Endothelial cell of umbilical vein (primary cell): Measurements from ENCODE around the gene EIF3I. TPM values are rescaled to one million over a fixed set of nuclear protein-coding genes. Genes with fewer than 3 reads are reported as not detected.

Experiments
- BruUV-seq: library from RNA; stranded (reverse); fragments of 400-500 nt; replicated peaks from 2 replicates; lab custom pipeline; 2021; lab: Mats Ljungman, UMichigan
- CTCF ChIA-PET: fragments of 300-600, 350-600 bp; sonication (Branson Sonifier 250); formaldehyde crosslinking; loops from one replicate; lab custom pipeline; 2021; ENCODE audit warnings: antibody characterized with exemption, inconsistent platforms; lab: Charles Lee
- POLR2A ChIA-PET: fragments of 300-600, 350-600 bp; sonication (Branson Sonifier 250); formaldehyde crosslinking; loops from one replicate; lab custom pipeline; 2021; ENCODE audit warnings: antibody characterized with exemption, inconsistent platforms; lab: Charles Lee
- DNase-seq: peaks from one replicate; pipeline ENCODE4 v3.0.0-alpha.2; 2011; ENCODE audit warnings: low read depth, low spot score
- FAIRE-seq: peaks from 2 replicates; lab custom pipeline; 2011; peaks lifted over from hg19 to GRCh38; lab: Jason Lieb, UNC
- H2AFZ ChIP-seq: 2 replicates; pipeline ENCODE4 v1.6.0; 2012; ENCODE audit warnings: low read depth, low read length, control low read depth, inconsistent platforms
- H3K27ac ChIP-seq: 2 replicates; pipeline ENCODE4 v1.5.1; 2011; ENCODE audit warnings: low read depth, mild to moderate bottlenecking, control low read depth, low read length, moderate library complexity; ENCODE audit not compliant: insufficient read depth
- H3K27me3 ChIP-seq, 2 experiments: 2 replicates each; pipeline versions ENCODE4 v1.6.0 to v1.6.1; 2011; ENCODE audit warnings: low read length in 2 of 2, mixed read lengths in 1 of 2; ENCODE audit not compliant: control insufficient read depth in 2 of 2, insufficient read depth in 2 of 2
- H3K36me3 ChIP-seq, 2 experiments: 2 replicates in 1 of 2; 3 replicates in 1 of 2; pipeline ENCODE4 v1.5.1; 2011; ENCODE audit warnings: low read length in 2 of 2, mild to moderate bottlenecking in 1 of 2, moderate library complexity in 1 of 2; ENCODE audit not compliant: control insufficient read depth in 2 of 2, insufficient read depth in 2 of 2; ENCODE audit errors: extremely low read depth in 1 of 2
- H3K4me1 ChIP-seq: 3 replicates; pipeline ENCODE4 v1.5.1; 2011; ENCODE audit warnings: mild to moderate bottlenecking, low read length; ENCODE audit not compliant: control insufficient read depth, insufficient read depth; ENCODE audit errors: extremely low read depth
- H3K4me2 ChIP-seq: 2 replicates; pipeline ENCODE4 v1.6.1; 2011; ENCODE audit warnings: low read length, control low read depth, mixed read lengths; ENCODE audit not compliant: insufficient read depth
- H3K4me3 ChIP-seq, 3 experiments: fragments of 200-600 bp in 1 of 3; sonication (generic), shearing (Covaris generic) in 1 of 3; replicated peaks in 1 of 3; 2 replicates each; pipeline ENCODE4 v1.5.1; 2011 to 2016; ENCODE audit warnings: control low read depth in 3 of 3, low read length in 3 of 3, mild to moderate bottlenecking in 2 of 3, inconsistent platforms in 1 of 3, low read depth in 1 of 3, moderate library complexity in 1 of 3; ENCODE audit not compliant: insufficient read depth in 1 of 3
- H3K79me2 ChIP-seq: 2 replicates; pipeline ENCODE4 v1.6.0; 2012; ENCODE audit warnings: low read length, inconsistent platforms; ENCODE audit not compliant: control insufficient read depth, insufficient read depth
- H3K9ac ChIP-seq: replicated peaks from 2 replicates; pipeline ENCODE3; 2011; ENCODE audit warnings: low read length, control low read depth; ENCODE audit not compliant: insufficient read depth; ENCODE audit errors: extremely low read depth
- H3K9me1 ChIP-seq: replicated peaks from 3 replicates; pipeline ENCODE4 v1.6.0; 2011; ENCODE audit warnings: mild to moderate bottlenecking, low read length; ENCODE audit not compliant: control insufficient read depth, insufficient read depth; ENCODE audit errors: extremely low read depth
- H3K9me3 ChIP-seq: replicated peaks from 2 replicates; pipeline ENCODE4 v1.5.1; 2012; ENCODE audit warnings: low read length, inconsistent platforms; ENCODE audit not compliant: control insufficient read depth, insufficient read depth
- H4K20me1 ChIP-seq: replicated peaks from 2 replicates; pipeline ENCODE3; 2011; ENCODE audit warnings: mild to moderate bottlenecking, low read length; ENCODE audit not compliant: control insufficient read depth, insufficient read depth; ENCODE audit errors: extremely low read depth
- FOS ChIP-seq: IDR thresholded peaks from 2 replicates; pipeline ENCODE4 v1.6.1; 2011; ENCODE audit warnings: mild to moderate bottlenecking, low read length, moderate library complexity, borderline replicate concordance; ENCODE audit not compliant: insufficient read depth
- MAX ChIP-seq: IDR thresholded peaks from 2 replicates; pipeline ENCODE4 v1.6.1; 2011; ENCODE audit not compliant: insufficient read depth, insufficient read length
- dilution Hi-C: fragments of 300-500 bp; cut with MboI; formaldehyde crosslinking; loops from one replicate; pipeline ENCODE4 v1.15.0; 2019; ENCODE audit warnings: low sequenced_read_pairs; ENCODE audit not compliant: extremely low pct_ligation_motif_present
- intact Hi-C: fragments of 100-400 bp; cut with micrococcal nuclease; formaldehyde crosslinking; loops from one replicate; pipeline ENCODE4 v1.10.0; 2022
- polyA plus RNA-seq, 4 experiments: library from polyadenylated mRNA; depleted of rRNA in 3 of 4; stranded (reverse) in 3 of 4; unstranded in 1 of 4; fragments of >200 nt; gene quantifications; 2 replicates each; pipeline versions ENCODE4 v1.2.1 to v1.2.3, GENCODE V29; 2011 to 2012; ENCODE audit warnings: missing spikeins in 1 of 4
- total RNA-seq: library from RNA; stranded (reverse); gene quantifications from 2 replicates; pipeline ENCODE4 v1.2.3, GENCODE V29; 2021
- TF ChIP-seq, protein P1 (sequence below), 2 donors: IDR thresholded peaks; 1 replicate in 1 of 2; 2 replicates in 1 of 2; pipeline ENCODE4 v1.5.1; 2011; ENCODE audit warnings: low read length in 2 of 2, mild to moderate bottlenecking in 2 of 2, moderate library complexity in 2 of 2, control low read depth in 1 of 2, inconsistent platforms in 1 of 2, low read depth in 1 of 2; ENCODE audit not compliant: insufficient read depth in 1 of 2; ENCODE audit errors: extremely low read depth in 1 of 2

Gene EIF3I
- total and polyA plus RNA-seq, 2 donors (not counting 3 experiments of a cell fraction or from before 2014, with no cell fraction given) = 186 to 331 TPM

DNA sequence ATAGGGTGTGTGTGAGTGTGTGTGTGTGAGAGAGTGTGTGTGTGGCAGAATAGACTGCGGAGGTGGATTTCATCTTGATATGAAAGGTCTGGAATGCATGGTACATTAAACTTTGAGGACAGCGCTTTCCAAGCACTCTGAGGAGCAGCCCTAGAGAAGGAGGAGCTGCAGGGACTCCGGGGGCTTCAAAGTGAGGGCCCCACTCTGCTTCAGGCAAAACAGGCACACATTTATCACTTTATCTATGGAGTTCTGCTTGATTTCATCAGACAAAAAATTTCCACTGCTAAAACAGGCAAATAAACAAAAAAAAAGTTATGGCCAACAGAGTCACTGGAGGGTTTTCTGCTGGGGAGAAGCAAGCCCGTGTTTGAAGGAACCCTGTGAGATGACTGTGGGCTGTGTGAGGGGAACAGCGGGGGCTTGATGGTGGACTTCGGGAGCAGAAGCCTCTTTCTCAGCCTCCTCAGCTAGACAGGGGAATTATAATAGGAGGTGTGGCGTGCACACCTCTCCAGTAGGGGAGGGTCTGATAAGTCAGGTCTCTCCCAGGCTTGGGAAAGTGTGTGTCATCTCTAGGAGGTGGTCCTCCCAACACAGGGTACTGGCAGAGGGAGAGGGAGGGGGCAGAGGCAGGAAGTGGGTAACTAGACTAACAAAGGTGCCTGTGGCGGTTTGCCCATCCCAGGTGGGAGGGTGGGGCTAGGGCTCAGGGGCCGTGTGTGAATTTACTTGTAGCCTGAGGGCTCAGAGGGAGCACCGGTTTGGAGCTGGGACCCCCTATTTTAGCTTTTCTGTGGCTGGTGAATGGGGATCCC is 51.4 kb downstream of the EIF3I start:
- intact Hi-C loops (no loop called here), dilution Hi-C loops (no loop called here)
- no peaks in the 10 kb centered on the region for H3K9me3 ChIP-seq
- FAIRE-seq = no peak
- H2AFZ ChIP-seq = no peak overlapping the region
- H3K27ac ChIP-seq = no peak overlapping the region
- TF ChIP-seq, protein P1, sequence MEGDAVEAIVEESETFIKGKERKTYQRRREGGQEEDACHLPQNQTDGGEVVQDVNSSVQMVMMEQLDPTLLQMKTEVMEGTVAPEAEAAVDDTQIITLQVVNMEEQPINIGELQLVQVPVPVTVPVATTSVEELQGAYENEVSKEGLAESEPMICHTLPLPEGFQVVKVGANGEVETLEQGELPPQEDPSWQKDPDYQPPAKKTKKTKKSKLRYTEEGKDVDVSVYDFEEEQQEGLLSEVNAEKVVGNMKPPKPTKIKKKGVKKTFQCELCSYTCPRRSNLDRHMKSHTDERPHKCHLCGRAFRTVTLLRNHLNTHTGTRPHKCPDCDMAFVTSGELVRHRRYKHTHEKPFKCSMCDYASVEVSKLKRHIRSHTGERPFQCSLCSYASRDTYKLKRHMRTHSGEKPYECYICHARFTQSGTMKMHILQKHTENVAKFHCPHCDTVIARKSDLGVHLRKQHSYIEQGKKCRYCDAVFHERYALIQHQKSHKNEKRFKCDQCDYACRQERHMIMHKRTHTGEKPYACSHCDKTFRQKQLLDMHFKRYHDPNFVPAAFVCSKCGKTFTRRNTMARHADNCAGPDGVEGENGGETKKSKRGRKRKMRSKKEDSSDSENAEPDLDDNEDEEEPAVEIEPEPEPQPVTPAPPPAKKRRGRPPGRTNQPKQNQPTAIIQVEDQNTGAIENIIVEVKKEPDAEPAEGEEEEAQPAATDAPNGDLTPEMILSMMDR (IDR thresholded peaks at IDR 0.05; ENCODE audit: extremely low read depth in 1 of 2, insufficient read depth in 1 of 2, low read depth in 1 of 2, low read length in 2 of 2) = no peak
- TF ChIP-seq FOS (no peak), MAX (no peak)
- H3K4me3 ChIP-seq = no peak overlapping the region
- no peaks in the 10 kb centered on the region for H3K36me3 ChIP-seq
- H3K4me2 ChIP-seq = no peak overlapping the region
- CTCF ChIA-PET = no interaction called here
- DNase-seq = no peak
- H3K9me1 ChIP-seq = no peaks in the 10 kb centered on the region
- BruUV-seq = no TSS peak
- H3K27me3 ChIP-seq = peaks cover 13 to 24% of the 10 kb centered on the region in 2 experiments
- peaks cover 3% of the 10 kb centered on the region for H3K4me1 ChIP-seq
- H4K20me1 ChIP-seq = no peaks in the 10 kb centered on the region
- POLR2A ChIA-PET = interaction anchor here (0.6 kb wide), 1 partner anchor 195 kb away, joined by 3 read pairs; no protein-coding TSS in a partner anchor
- no peaks in the 10 kb centered on the region for H3K79me2 ChIP-seq
- no peak overlapping the region for H3K9ac ChIP-seq
